OCI-LY3 (cell line): ENCODE measurements around the gene PRKCQ.

ENCODE experiments used
- EZH2phosphoT487 ChIP-seq: fragments of 200-600 bp; shearing (Covaris generic); IDR thresholded peaks from 2 replicates; pipeline ENCODE4 v1.6.1; 2018; ENCODE audit warnings: antibody characterized with exemption, mixed run types, low read depth
- TF ChIP-seq, protein P1 (sequence below): fragments of 200-600, 300-600 bp; sonication (generic); IDR thresholded peaks from 2 replicates; pipeline ENCODE4 v1.5.1; 2014; ENCODE audit warnings: antibody characterized with exemption, low read length, low read depth

DNA sequence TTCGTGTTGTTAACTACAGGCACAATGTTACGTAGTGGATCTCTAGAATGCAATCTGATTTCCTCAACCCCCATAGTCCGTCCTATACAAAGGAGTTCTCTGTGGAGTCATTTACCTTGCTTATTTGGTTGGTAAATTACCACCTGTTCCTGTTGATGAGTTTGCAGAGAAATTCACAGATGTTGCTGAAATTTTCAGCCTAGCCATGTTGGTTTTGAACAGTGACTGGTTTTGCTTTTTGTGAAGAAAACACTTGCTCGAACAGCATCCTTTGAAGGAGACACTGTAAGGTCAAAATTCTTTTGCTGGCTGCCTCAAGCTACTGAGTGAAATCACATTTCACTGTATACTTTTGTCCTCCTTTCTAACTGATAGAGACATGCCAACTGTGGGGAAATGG is 15.4 kb upstream of the PRKCQ start:
- TF ChIP-seq, protein P1, sequence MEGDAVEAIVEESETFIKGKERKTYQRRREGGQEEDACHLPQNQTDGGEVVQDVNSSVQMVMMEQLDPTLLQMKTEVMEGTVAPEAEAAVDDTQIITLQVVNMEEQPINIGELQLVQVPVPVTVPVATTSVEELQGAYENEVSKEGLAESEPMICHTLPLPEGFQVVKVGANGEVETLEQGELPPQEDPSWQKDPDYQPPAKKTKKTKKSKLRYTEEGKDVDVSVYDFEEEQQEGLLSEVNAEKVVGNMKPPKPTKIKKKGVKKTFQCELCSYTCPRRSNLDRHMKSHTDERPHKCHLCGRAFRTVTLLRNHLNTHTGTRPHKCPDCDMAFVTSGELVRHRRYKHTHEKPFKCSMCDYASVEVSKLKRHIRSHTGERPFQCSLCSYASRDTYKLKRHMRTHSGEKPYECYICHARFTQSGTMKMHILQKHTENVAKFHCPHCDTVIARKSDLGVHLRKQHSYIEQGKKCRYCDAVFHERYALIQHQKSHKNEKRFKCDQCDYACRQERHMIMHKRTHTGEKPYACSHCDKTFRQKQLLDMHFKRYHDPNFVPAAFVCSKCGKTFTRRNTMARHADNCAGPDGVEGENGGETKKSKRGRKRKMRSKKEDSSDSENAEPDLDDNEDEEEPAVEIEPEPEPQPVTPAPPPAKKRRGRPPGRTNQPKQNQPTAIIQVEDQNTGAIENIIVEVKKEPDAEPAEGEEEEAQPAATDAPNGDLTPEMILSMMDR: no peak
- no peak for TF ChIP-seq EZH2phosphoT487
